ENCODE measurements around the gene C2CD2. TPM values are rescaled to one million over a fixed set of nuclear protein-coding genes. Genes with fewer than 3 reads are reported as not detected.

The C2CD2 gene
- total RNA-seq, 2 donors from 2014 or later = 27.3 to 30.5 TPM

GRCh38 chr21:41954654-41955499 is 1.1 kb upstream of the C2CD2 start:
- H3K27ac ChIP-seq = peak overlapping the region; percentile 33 to 51
- TF ChIP-seq POLR2AphosphoS5 (IDR thresholded peaks at IDR 0.05) (no peak), CTCF (IDR thresholded peaks at IDR 0.05) (no peak), POLR2A (IDR thresholded peaks at IDR 0.05) (no peak)
- H3K4me3 ChIP-seq = no peak overlapping the region
- no peak for DNase-seq (ENCODE audit: low spot score)
- WGBS = 96% methylated on average over 20 of the region's 20 CpGs
- H3K27me3 ChIP-seq (replicated peaks; ENCODE audit: insufficient read depth) = no peaks in the 10 kb centered on the region
- intact Hi-C loops (cut with DNase I) = loop anchor here (5.0 kb wide), 3 partner anchors 52 to 138 kb away; partner anchors contain the start of gene PRDM15
- no peaks in the 10 kb centered on the region for H3K36me3 ChIP-seq
- peaks cover 14% of the 10 kb centered on the region for H3K4me1 ChIP-seq (replicated peaks)
- no peaks in the 10 kb centered on the region for H3K9me3 ChIP-seq

- intact Hi-C loops (cut with DNase I) = loop anchor here (5.0 kb wide), 1 partner anchor 54 kb away; no protein-coding TSS in a partner anchor
- H3K4me3 ChIP-seq = peak overlapping the region; percentile 87 to 89
- no peak for DNase-seq (ENCODE audit: low spot score)
Observed at GRCh38 chr21:41953249-41953830, 478 bp downstream of the C2CD2 start.

GRCh38 chr21:41952568-41953248 is 1.1 kb downstream of the C2CD2 start:
- no peak for DNase-seq (ENCODE audit: low spot score)
- Histone ChIP-seq H3K9me3 (no peaks in the 10 kb centered on the region), H3K4me3 (peak overlapping the region; percentile 87 to 89), H3K27ac (peak overlapping the region; percentile 78 to 79), H3K36me3 (no peaks in the 10 kb centered on the region), H3K27me3 (replicated peaks; ENCODE audit: insufficient read depth) (no peaks in the 10 kb centered on the region), H3K4me1 (replicated peaks) (peaks cover 14% of the 10 kb centered on the region)
- intact Hi-C loops (cut with DNase I) = loop anchor here (5.0 kb wide), 1 partner anchor 55 kb away; no protein-coding TSS in a partner anchor
- TF ChIP-seq CTCF (IDR thresholded peaks at IDR 0.05) = no peak
- no peak for TF ChIP-seq POLR2A (IDR thresholded peaks at IDR 0.05)
- TF ChIP-seq POLR2AphosphoS5 (IDR thresholded peaks at IDR 0.05) = no peak
- 32% methylated on average over 30 of the region's 30 CpGs for WGBS

More at GRCh38 chr21:41953249-41953830, 478 bp downstream of the C2CD2 start:
- Histone ChIP-seq H3K9me3 (no peaks in the 10 kb centered on the region), H3K27me3 (replicated peaks; ENCODE audit: insufficient read depth) (no peaks in the 10 kb centered on the region), H3K4me1 (replicated peaks) (peaks cover 14% of the 10 kb centered on the region), H3K27ac (peak overlapping the region; percentile 78 to 79), H3K36me3 (no peaks in the 10 kb centered on the region)
- TF ChIP-seq POLR2AphosphoS5 (IDR thresholded peaks at IDR 0.05) = no peak
- no peak for TF ChIP-seq CTCF (IDR thresholded peaks at IDR 0.05)
- no peak for TF ChIP-seq POLR2A (IDR thresholded peaks at IDR 0.05)
- 3% methylated on average over 15 of the region's 67 CpGs for WGBS

- Histone ChIP-seq H3K9me3 (no peaks in the 10 kb centered on the region), H3K4me3 (peak overlapping the region; percentile 87 to 89), H3K27me3 (replicated peaks; ENCODE audit: insufficient read depth) (no peaks in the 10 kb centered on the region), H3K36me3 (no peaks in the 10 kb centered on the region), H3K4me1 (replicated peaks) (peaks cover 8% of the 10 kb centered on the region), H3K27ac (no peak overlapping the region)
- no peak for DNase-seq (ENCODE audit: low spot score)
- no peak for TF ChIP-seq CTCF (IDR thresholded peaks at IDR 0.05)
- TF ChIP-seq POLR2AphosphoS5 (IDR thresholded peaks at IDR 0.05) = no peak
- no peak for TF ChIP-seq POLR2A (IDR thresholded peaks at IDR 0.05)
- intact Hi-C loops (cut with DNase I) = loop anchor here (5.0 kb wide), 1 partner anchor 55 kb away; no protein-coding TSS in a partner anchor
- WGBS = 94% methylated on average over 5 of the region's 5 CpGs
Observed at GRCh38 chr21:41951876-41952567, 1.8 kb downstream of the C2CD2 start.

All from prostate gland (tissue), 2 donors.